Peyer's patch (tissue), 4 donors: ENCODE data around the gene LLPH. TPM values are rescaled to one million over a fixed set of nuclear protein-coding genes. Genes with fewer than 3 reads are reported as not detected.
"Not testable (repeated sequence)": the region's sequence is repeated elsewhere in the genome, so short reads cannot be mapped to it uniquely, and the experiment has no call there.

ENCODE experiments used
- DNase-seq, 3 donors: peaks; one replicate each; pipeline ENCODE4 v3.0.0-alpha.2; 2017 to 2019
- H3K27ac ChIP-seq, 4 donors: fragments of 200-600 bp; sonication (generic); one replicate each; pipeline ENCODE4 v1.5.1; 2016 to 2019
- H3K27me3 ChIP-seq, 2 donors: fragments of 200-600 bp; sonication (generic); one replicate each; pipeline ENCODE4 v1.5.1; 2019
- H3K36me3 ChIP-seq, 3 donors: fragments of 200-600 bp; sonication (generic); one replicate each; pipeline ENCODE4 v1.5.1; 2016 to 2019
- H3K4me1 ChIP-seq, 4 donors: fragments of 200-600 bp; sonication (generic); one replicate each; pipeline ENCODE4 v1.5.1; 2016 to 2019
- H3K4me3 ChIP-seq, 4 donors: fragments of 200-600 bp; sonication (generic); 1 replicate in 3 of 4; 2 replicates in 1 of 4; pipeline ENCODE4 v1.5.1; 2016 to 2019; ENCODE audit warnings: mild to moderate bottlenecking in 1 of 4
- H3K9me3 ChIP-seq, 4 donors: fragments of 200-600 bp; sonication (generic); one replicate each; pipeline ENCODE4 v1.5.1; 2016 to 2019; ENCODE audit warnings: mild to moderate bottlenecking in 1 of 4
- CTCF ChIP-seq, 6 experiments: fragments of 450-650 bp in 4 of 6; fragments of 200-600 bp in 2 of 6; sonication (generic) in 1 of 6; IDR thresholded peaks; one replicate each; pipeline ENCODE4 v1.5.1; 2017 to 2019; ENCODE audit warnings: antibody characterized with exemption in 6 of 6, mild to moderate bottlenecking in 3 of 6, moderate library complexity in 1 of 6
- POLR2A ChIP-seq, 2 donors: fragments of 450-650 bp; IDR thresholded peaks; one replicate each; pipeline ENCODE4 v1.5.1; 2017; ENCODE audit warnings: antibody characterized with exemption in 2 of 2, mild to moderate bottlenecking in 2 of 2, moderate library complexity in 2 of 2
- total RNA-seq, 4 donors: library from RNA; depleted of rRNA; stranded (reverse); fragments of >200 nt; gene quantifications; one replicate each; pipeline ENCODE4 v1.1.0, GENCODE V29; 2016

Gene LLPH
- 1 to 10 TPM; 3.1 to 5.1 (median 4.2) TPM for total RNA-seq

GRCh38 chr12:66130267-66131066 is at the start of gene LLPH:
Gene LLPH (minus strand): TSS chr12:66130750. CDS start chr12:66129106, 1,644 bp downstream.
- peak; percentile 90 to 96 (median 93) for DNase-seq
- TF ChIP-seq CTCF (IDR thresholded peaks at IDR 0.05) (no peak), POLR2A (IDR thresholded peaks at IDR 0.05) (peak; percentile 66 to 68)
- Histone ChIP-seq H3K27ac (peak within 1 kb of the TSS; percentile 68 to 80 (median 75)), H3K9me3 (no peaks in the 10 kb centered on the region), H3K27me3 (no peaks in the 10 kb centered on the region), H3K4me3 (peak within 1 kb of the TSS; percentile 66 to 79 (median 74)), H3K4me1 (peaks cover 0 to 23% (median 4%) of the 10 kb centered on the region in 4 donors), H3K36me3 (peaks cover 0 to 25% (median 0%) of the 10 kb centered on the region in 3 donors)

GRCh38 chr12:66176105-66176900 is 45.8 kb upstream of the LLPH start:
- Histone ChIP-seq H3K9me3 (no peaks in the 10 kb centered on the region), H3K27me3 (no peaks in the 10 kb centered on the region), H3K36me3 (no peaks in the 10 kb centered on the region), H3K4me1 (no peaks in the 10 kb centered on the region), H3K27ac (no peak overlapping the region), H3K4me3 (no peak overlapping the region)
- no peak for TF ChIP-seq CTCF (IDR thresholded peaks at IDR 0.05)
- no peak for DNase-seq

GRCh38 chr12:66174391-66175325 is 44.1 kb upstream of the LLPH start:
- DNase-seq, H3K4me3 ChIP-seq, H3K27ac ChIP-seq, H3K4me1 ChIP-seq, H3K36me3 ChIP-seq, H3K9me3 ChIP-seq, H3K27me3 ChIP-seq: not testable (repeated sequence)

- no peak for DNase-seq
- Histone ChIP-seq H3K27me3 (no peaks in the 10 kb centered on the region), H3K4me1 (peaks cover 0 to 20% (median 3%) of the 10 kb centered on the region in 4 donors), H3K9me3 (no peaks in the 10 kb centered on the region), H3K4me3 (peak overlapping the region; percentile 73 to 84 (median 77)), H3K36me3 (peaks cover 0 to 7% (median 0%) of the 10 kb centered on the region in 3 donors), H3K27ac (peak overlapping the region in 3 of 4 donors; percentile 97 to 99 (median 98))
- no peak for TF ChIP-seq POLR2A (IDR thresholded peaks at IDR 0.05)
- TF ChIP-seq CTCF (IDR thresholded peaks at IDR 0.05), result no peak
Observed at GRCh38 chr12:66170606-66171005, 40.1 kb upstream of the LLPH start.

- TF ChIP-seq POLR2A (IDR thresholded peaks at IDR 0.05), result peak; percentile 65 to 67
- peak in 5 of 6 experiments; percentile 15 to 75 (median 70) for TF ChIP-seq CTCF (IDR thresholded peaks at IDR 0.05)
- H3K27me3 ChIP-seq, result no peaks in the 10 kb centered on the region
- DNase-seq, result peak; percentile 88 to 95 (median 92)
Observed at GRCh38 chr12:66169221-66170170, 38.9 kb upstream of the LLPH start, which contains the start of gene TMBIM4. Gene TMBIM4 (minus strand): TSS chr12:66169996. CDS start chr12:66169951, 45 bp downstream.

More at GRCh38 chr12:66169221-66170170, 38.9 kb upstream of the LLPH start, which contains the start of gene TMBIM4:
- H3K27ac ChIP-seq, result peak within 1 kb of the TSS; percentile 95 to 99 (median 98)
- no peaks in the 10 kb centered on the region for H3K9me3 ChIP-seq
- H3K36me3 ChIP-seq, result peaks cover 0 to 7% (median 0%) of the 10 kb centered on the region in 3 donors
- H3K4me3 ChIP-seq, result peak within 1 kb of the TSS; percentile 73 to 84 (median 77)
- peaks cover 0 to 20% (median 3%) of the 10 kb centered on the region in 4 donors for H3K4me1 ChIP-seq
